NCI-H510A (cell line): ENCODE results near the gene NHSL2.
A peak's percentile ranks its signal among the peaks of the same experiment; 100 is the strongest.
"Not testable (repeated sequence)": the region's sequence is repeated elsewhere in the genome, so short reads cannot be mapped to it uniquely, and the experiment has no call there.

Source experiments
- DNase-seq: peaks from one replicate; lab custom pipeline; 2025; lab: John Stamatoyannopoulos, UW

NHSL2 gene

GRCh38 chrX:72130156-72130761 is 219.6 kb downstream of the NHSL2 start:
- DNase-seq: no peak

DNA sequence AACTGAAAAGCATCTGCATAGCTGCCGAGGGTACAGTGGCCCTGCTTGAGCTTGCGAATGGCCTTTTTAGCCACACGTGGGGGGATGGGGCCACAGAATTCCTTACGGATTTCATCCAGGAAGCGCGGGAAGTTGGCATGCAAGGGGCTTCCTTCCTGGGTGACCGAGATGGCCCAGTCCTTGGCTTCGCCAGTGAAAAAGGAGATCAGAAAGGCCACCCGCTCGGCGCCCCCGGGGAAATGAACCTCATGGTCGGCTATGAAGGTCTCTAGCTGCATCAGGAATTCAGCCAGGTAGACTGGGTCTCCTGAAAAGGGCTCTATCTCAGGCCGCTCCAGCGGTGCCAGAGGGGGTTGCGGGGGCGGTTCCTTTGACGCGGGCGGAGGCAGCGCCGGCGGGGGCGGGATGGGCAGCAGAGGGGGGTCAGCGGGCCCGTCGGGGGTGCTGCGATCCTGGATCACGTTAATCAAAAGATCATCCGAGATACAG is 220.2 kb downstream of the NHSL2 start:
- no peak for DNase-seq

GRCh38 chrX:72131317-72132294 is 221.0 kb downstream of the NHSL2 start, which contains the start of gene RTL5:
Gene RTL5, minus strand, starts transcription at chrX:72131915.
- peak; percentile 86 for DNase-seq

DNA sequence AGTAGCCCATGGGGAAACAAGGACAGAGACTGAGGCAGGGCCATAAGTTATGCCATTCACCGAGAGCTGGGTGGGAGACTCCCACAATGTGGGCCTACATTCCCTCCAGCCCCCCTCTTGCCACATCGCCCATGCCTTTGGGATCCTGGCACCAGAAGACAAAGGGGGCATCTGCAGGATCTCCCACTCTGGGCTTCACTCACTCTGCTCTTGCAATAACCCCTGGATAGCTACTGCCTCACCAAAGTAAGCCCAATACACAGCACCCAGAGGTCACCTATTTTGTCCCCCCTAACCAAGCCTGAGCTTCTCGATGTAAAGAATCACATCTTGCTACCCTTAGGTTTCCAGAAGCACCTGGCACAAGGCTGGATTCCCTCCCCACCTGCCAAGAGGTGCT is 221.8 kb downstream of the NHSL2 start:
- no peak for DNase-seq

DNA sequence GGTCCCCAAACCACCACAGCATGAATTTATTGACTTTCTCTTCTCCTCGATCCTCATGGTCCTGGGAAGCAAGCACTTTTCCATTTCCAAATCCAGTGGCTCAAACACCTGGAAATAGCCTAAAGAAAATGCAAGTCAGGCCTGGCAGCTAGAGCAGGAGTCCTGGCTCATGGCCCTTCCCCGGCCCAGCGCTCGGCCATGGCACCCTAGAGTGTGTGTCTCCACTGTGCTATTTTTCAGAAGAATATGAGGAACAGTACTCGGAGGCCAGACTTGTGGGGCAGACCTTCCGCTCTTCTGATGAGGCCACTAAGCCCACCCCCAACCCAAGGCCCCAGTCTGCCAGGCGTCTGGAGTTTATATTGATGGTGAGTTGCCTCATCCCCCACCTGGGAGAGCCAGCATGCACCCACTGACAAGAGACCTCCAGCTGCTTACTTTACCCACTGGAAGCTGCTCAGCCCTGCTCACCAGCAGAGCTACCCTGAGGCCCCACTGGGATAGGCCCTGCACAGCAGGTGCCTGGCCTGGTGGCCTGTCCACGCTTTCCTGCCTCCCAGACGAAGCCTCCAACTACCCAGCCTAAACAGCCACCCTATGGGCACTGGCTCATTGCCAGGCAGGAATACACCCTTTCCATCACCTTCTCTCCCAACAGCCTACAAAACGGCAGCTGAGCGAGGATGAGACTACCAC is 223.4 kb downstream of the NHSL2 start:
- DNase-seq: no peak

DNA sequence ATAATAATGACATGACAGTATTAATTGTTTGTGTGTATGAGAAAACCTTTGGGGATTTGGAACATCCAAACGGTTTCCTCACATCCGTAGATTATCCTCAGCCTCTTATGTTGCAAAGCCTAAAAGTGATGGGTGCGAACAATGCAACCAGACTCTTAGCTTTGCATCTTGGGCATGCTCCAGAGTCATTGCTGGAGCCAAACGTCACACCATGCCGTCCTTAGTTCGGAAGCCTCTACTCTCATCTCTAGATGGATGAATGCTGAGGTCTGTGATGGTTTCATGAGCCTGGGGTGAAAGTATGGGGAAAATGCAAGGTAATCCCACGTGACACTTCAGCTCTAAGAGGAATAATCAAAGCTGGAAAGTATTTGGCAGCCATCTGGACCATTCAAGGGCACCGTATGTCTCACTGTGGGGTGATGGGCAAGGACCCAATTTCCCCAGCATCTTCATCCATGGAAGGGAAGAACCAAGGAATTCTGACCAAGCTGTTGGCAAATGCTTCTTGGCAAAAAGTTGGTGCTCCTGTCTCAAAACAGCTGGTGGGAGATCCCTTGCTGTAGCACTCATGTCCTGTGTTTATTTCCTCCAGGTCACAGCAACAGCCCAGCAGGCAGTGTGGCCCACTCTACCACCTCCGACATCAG is 227.3 kb downstream of the NHSL2 start:
- DNase-seq: no peak

GRCh38 chrX:72139538-72139937 is 228.9 kb downstream of the NHSL2 start:
- no peak for DNase-seq

- DNase-seq: no peak
These were observed 230.8 kb downstream of the NHSL2 start for GRCh38 chrX:72141372-72142004.

DNA sequence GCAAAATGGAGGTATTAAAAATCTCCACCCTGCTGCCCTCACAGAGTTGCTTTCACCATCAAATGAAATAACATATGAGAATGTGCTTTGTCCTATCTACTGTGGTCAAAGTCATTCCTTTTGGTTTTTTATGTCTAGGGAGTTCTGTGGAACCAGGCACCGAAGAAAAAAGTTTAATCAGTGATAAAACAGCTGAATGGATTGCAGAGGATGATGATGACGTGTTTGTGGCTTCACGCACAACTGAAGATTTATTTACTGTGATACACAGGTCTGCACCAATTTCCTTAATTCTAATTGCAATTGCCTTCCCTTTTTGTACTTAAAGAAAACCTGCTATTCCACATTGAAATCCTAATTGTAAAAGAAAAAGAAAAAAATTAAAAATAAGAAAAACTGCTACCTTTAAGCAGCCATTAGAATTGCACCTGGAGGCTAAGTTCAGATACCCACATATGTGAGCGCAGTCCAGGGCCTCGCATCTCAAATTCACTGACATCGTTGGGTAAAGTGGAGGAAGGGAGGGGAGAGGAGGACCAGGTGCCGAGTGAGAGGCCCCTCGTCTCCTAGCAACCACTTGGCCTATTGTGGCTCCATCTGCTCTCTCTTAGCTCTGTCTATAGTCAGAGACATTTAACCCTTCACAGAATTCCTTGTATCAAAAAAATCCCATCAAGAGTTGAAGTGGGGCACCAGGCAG is 231.6 kb downstream of the NHSL2 start:
- DNase-seq: peak; percentile 84

DNA sequence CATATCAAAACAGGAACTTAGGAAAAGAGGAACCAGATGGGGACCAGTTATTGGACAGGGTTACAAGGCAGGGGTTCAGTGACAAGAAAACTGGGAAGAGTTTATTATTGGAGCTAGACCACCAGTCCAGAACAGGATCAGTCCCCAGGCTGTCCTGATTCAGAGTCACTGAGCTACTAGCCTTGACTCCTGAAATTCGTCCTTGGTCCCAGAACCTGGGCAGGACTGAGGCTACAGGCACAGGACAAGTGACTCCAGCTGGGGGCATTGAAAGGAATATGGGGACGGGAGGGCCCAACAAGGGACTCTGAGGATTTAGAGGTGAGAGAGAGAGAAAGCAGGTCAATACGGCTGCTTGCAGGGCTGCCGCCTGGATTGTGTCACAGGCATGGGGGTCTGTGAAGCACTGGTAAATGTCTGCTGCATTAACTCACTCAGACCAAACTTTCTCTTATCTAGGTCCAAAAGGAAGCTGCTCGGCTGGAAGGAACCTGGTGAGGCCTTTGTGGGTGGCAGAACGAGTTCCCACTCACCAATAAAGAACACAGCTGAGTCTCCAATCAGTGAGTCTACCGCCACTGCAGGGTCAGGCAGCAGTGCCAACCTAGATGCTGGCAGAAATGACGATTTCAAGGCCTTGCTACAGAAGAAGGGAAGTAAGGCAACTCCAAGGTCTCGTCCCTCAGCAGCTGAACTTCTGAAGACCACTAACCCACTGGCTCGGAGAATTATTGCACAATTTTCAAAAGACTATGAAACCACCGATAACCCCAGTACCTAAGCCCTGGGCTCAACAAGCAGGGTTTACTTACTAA is 232.4 kb downstream of the NHSL2 start:
- DNase-seq: no peak

DNA sequence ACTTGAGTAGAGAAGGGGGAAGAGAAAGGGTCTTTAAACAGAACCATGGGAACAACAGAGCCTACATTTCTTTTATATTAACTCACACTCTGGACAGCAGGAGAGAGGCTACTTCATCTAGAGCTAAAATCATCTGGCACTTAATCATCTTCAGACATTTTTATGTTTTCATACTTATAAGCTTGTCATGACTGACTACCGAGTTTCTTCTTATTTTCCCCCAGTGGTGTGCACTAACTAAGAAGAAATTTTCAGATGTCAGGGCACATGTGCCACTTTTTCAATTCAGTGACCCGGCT is 232.9 kb downstream of the NHSL2 start:
- no peak for DNase-seq

- DNase-seq: no peak
These were observed 234.5 kb downstream of the NHSL2 start for GRCh38 chrX:72145181-72145580.

DNA sequence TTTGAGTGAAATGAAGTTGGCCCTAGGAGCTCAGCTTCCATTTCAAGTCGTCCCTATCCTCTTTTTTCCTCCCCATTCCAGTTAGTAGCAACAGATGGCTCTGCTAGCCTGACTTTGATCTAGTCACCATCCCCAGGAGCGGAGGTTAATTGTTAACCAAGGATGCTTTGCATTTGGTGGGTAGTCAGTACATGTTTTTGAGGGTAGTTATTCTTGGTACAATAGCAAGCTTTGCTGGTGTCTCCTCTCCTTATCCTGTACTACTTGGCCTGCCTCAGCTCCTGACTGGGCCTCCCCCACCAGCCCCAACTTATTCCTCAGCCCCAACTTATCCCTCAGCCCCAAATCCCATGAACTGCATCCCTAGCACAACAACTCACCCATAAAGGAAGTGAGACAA is 235.9 kb downstream of the NHSL2 start:
- DNase-seq: no peak

DNA sequence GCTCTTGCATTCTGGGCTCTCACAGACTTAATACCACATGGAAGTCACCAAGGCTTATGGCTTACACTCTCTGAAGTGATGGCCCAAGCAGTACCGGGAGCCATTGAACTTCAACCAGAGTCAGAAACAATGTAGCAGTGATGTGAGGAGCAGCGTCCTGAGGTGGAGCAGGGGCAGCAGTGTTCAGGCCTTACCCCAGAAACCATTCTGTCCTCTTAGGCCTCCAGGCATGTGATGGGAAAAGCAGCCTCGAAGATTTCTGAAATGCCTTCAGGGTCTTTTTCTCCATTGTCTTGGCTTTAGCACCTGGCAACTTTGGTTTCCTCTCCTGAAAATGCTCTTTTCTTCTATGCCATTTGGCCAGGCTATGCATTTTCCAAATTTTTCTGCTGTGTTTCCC is 248.1 kb downstream of the NHSL2 start:
- no peak for DNase-seq

DNA sequence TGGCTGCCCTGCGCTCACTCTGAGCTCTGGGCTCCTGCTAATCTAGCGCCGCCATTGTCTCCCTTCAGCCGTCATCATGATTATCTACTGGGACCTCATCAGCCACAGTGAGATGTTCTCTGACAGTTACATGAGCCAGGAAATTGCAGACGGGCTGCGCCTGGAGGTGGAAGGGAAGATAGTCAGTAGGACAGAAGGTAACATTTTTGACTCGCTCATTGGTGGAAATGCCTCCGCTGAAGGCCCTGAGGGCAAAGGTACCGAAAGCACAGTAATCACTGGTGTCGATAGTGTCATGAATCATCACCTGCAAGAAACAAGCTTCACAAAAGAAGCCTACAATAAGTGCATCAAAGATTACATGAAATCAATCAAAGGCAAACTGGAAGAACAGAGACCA is 249.1 kb downstream of the NHSL2 start:
- DNase-seq: no peak

- no peak for DNase-seq
These were observed 254.9 kb downstream of the NHSL2 start for GRCh38 chrX:72165551-72165950.

DNA sequence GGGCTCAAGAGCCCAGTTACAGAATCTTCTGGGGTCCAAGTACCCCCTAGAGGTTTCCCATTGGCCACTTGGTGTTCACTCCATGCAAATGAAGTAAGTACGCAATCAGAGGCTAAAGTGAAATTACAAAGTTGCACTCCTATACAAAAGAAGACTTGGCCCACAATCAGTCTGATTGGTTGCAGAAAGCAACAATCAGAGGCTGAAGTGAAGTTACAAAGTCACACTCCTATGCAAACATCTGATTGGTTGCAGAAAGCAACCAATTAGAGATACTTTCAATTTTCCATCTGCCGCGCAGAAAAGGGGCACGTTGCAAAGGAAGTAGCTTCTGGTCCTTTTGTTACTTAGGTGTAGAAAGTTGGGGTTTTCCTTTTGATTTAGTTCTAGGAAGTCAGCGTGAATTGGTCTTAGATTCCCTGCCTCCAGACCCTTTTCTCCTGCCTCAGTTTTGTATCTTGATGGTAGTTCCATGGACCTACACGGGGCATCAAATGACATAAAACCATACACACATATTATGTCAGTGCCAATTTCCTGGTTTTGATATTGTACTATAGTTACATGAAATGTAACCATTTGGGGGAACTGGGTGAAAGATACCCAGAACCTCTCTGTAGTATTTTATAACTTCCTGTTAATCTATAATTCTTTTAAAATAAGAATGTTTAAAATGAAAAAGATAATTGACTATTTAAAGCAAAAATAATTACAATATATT is 258.5 kb downstream of the NHSL2 start:
- DNase-seq: no peak

DNA sequence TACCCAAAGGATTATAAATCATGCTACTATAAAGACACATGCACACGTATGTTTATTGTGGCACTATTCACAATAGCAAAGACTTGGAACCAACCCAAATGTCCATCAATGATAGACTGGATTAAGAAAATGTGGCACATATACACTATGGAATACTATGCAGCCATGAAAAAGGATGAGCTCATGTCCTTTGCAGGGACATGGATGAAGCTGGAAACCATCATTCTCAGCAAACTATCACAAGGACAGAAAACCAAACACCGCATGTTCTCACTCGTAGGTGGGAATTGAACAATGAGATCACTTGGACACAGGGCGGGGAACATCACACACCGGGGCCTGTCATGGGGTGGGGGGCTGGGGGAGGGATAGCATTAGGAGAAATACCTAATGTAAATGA is 265.6 kb downstream of the NHSL2 start:
- not testable (repeated sequence) for DNase-seq

DNA sequence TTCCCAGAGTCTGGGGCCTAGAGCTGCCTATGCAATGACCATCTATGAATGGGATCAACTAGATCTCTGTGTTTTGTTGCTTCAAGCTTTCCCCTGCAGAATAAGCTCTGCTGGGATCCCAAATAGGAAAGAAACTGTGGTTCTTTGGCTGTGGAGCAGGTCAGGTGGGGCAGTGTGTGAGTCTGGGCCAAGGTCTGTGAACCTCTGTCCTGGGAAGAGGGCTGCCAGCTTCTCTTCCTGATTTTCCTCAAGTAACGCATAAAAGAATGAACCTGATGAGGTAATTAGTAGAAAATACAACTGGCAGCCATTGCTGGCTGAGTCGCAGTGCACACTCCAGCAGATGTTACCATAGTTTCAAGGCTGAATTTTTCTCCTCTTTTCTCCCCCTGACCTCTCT is 266.3 kb downstream of the NHSL2 start:
- no peak for DNase-seq

DNA sequence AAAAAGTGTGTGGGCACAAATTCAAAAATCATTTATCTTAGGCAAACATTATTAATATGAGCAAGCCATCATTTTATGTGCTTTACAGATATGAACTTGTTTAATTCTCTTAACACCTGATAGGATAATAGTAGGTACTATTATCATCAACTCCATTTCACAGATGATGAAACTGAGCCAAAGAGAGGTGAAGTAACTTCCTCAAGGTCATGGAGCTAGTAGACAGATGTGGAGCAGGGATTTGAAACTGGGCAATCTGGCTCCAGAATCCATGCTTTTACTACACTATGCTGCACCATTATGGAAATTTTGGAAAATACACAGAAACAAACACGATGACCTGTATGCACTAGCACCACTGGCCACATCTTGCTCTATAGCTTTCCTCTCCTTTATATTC is 269.9 kb downstream of the NHSL2 start:
- DNase-seq: no peak
